ENCODE data around the gene LINS1. TPM values are rescaled to one million over a fixed set of nuclear protein-coding genes. Genes with fewer than 3 reads are reported as not detected.

The LINS1 gene, protein sequence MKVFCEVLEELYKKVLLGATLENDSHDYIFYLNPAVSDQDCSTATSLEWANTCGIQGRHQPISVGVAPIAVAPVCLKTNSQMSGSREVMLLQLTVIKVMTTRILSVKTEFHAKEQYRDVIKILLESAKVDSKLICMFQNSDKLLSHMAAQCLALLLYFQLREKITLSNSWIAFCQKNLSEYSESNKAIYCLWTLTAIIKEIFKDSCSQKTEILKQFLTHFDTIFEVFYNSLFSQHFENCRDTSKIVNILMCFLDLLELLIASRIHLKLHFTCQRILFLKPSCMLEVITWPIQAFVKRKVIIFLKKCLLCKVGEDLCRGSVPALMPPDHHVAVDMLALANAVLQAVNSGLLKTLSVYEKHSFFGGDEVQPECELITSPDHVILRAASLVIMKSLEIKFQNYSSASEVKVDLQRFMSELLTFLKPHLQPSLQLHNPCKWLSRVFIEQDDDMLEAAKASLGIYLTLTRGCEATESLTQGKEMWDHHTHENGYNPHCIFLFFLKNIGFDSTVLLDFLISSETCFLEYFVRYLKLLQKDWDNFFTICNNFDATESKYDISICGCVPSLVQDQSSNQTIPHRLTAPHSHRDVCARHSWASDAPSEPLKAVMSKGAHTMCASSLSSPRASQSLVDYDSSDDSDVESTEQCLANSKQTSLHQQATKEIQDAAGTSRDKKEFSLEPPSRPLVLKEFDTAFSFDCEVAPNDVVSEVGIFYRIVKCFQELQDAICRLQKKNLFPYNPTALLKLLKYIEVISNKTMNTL
- total RNA-seq (2013; cell fraction: nucleolus; rRNA removed), result 82.3 and 88.7 TPM in 2 replicates
- total RNA-seq (2014; rRNA removed) (19.9 and 21.8 TPM in 2 replicates), total RNA-seq (2014; rRNA removed; fragmentation: Illumina TruSeq; extraction: Trizol) (18.2 and 19.9 TPM in 2 replicates), total RNA-seq (2021) (13.5 and 14.7 TPM in 2 replicates), polyA plus RNA-seq (2011; rRNA removed) (33.1 and 39.4 TPM in 2 replicates), polyA plus RNA-seq (2014; fragmentation: Illumina TruSeq; extraction: Trizol) (23.6 and 29.7 TPM in 2 replicates), polyA plus RNA-seq (2014; fragmentation: Nextera tagmentation; extraction: Ambion mirVana) (10 to 100 TPM; 15.1 to 28.4 TPM), polyA plus RNA-seq (2014; rRNA removed) (16.1 and 18.0 TPM in 2 replicates), polyA plus RNA-seq (2016; fragmentation: Nextera tagmentation; extraction: Ambion mirVana) (10 to 100 TPM; 20.6 to 22.6 TPM), polyA minus RNA-seq (2011; rRNA and poly(A)+ RNA removed) (17.8 and 18.9 TPM in 2 replicates), Bru-seq, nascent RNA (percentile 80 among the genes with signal in this experiment), BruChase-seq, experiment 1, labeled RNA remaining after a 6-hour chase (percentile 64 among the genes with signal in this experiment), BruChase-seq, experiment 2, labeled RNA remaining after a 2-hour chase (percentile 76 among the genes with signal in this experiment)
- polyA plus RNA-seq (2011; ENCODE audit: low read depth), result 13.3 TPM
- 12.0 and 12.4 TPM in 2 replicates for polyA plus RNA-seq (2011; cell fraction: cytosol; rRNA removed)
- polyA plus RNA-seq (2011; cell fraction: nucleus; rRNA removed), result 45.1 and 62.8 TPM in 2 replicates
- polyA plus RNA-seq (2012), result 11.7 and 15.1 TPM in 2 replicates
- polyA minus RNA-seq (2011; cell fraction: cytosol; rRNA and poly(A)+ RNA removed), result 8.9 and 9.5 TPM in 2 replicates
- 22.5 and 30.5 TPM in 2 replicates for polyA minus RNA-seq (2011; cell fraction: nucleus; rRNA and poly(A)+ RNA removed)
- long read RNA-seq, experiment 1, partial matches to known transcripts, result 1 of 9 reads
- long read RNA-seq, experiment 1, other reads (novel, unspliced or antisense), result 6 of 9 reads
- long read RNA-seq, experiment 2, full-length matches to known transcripts, result 37 of 93 reads
- long read RNA-seq, experiment 2, partial matches to known transcripts, result 11 of 93 reads
- long read RNA-seq, experiment 2, other reads (novel, unspliced or antisense), result 45 of 93 reads

DNA sequence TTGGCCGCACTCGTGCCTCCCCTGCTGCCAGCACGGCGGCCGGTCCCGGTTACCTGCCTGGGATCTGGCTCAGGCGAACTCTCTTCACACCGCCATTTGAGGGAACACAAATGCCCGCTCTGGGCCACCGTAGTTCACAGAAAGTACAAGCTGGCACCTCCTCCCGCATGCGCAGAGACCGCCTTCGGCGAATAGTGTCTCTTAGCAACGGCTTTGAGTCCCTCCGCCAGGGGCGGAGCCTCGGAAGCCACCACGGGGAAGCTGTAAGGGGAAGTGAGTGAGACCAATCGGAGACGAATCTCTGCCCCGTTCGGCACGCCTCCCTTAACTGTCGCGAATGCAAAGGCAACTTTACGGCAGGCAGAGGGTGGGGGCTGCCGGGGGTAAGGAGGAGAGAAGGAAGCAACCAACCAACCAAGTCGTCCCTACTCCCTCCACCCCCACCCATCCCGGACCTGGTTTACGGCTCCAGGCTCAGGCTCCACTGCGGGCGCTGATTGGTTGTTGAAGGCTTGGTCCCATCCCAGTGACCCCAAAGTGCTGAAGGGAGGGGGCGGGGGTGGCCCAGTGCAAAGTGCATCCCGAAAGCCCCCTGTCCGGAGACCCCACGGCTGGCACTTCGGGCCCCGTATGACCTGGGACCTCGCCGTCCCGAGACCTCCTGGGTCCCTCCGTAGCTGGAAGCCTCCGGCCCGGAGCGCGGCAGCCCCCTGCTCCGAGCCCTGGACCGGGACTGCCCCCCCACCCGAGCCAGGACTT lies at the start of gene LINS1, which contains the start of gene ASB7:
Gene LINS1 (minus strand): TSS at position 121 of the 759 bp plus-strand sequence. CDS start 21,342 bp downstream, outside the sequence.
Gene ASB7 (plus strand): TSS at position 526 of the 759 bp plus-strand sequence. CDS start 9,628 bp downstream, outside the sequence.
- ChIA-PET POLR2A (no interaction called here), CTCF (interaction anchor here (0.9 to 1.1 kb wide), 4 partner anchors 10 to 406 kb away, joined by 3 to 4 read pairs (median 4); no protein-coding TSS in a partner anchor), RAD21 (ENCODE audit: unreplicated experiment) (interaction anchor here (1.5 kb wide), 2 partner anchors 25 to 316 kb away, joined by 5 read pairs; partner anchors contain the start of gene LRRK1), SMC1A (ENCODE audit: uncharacterized antibody, unreplicated experiment) (interaction anchor here (1.4 to 1.6 kb wide), 2 partner anchors 11 to 405 kb away, joined by 3 to 6 read pairs; no protein-coding TSS in a partner anchor)
- H3K79me2 ChIP-seq (ENCODE audit: control insufficient read depth, insufficient read depth, low read length), result peaks cover 72% of the 10 kb centered on the region
- H3K27me3 ChIP-seq (replicated peaks in 1 of 2; ENCODE audit: control insufficient read depth in 2 of 2, insufficient read depth in 2 of 2, low read length in 1 of 2), result no peaks in the 10 kb centered on the region
- no peaks in the 10 kb centered on the region for H3K9me3 ChIP-seq (replicated peaks; ENCODE audit: control insufficient read depth, insufficient read depth, low read length)
- FAIRE-seq, result peak; percentile 100
- peak within 1 kb of the TSS; percentile 83 for H3K27ac ChIP-seq (ENCODE audit: control insufficient read depth, insufficient read depth)
- peaks cover 15% of the 10 kb centered on the region for H3K4me1 ChIP-seq (ENCODE audit: control insufficient read depth, insufficient read depth, low read length)
- H3K4me3 ChIP-seq, result peak within 1 kb of the TSS; percentile 99
- 1% methylated on average over 50 of the region's 51 CpGs for WGBS (ENCODE audit: insufficient coverage, insufficient replicate concordance, low lambda C conversion rate, missing lambda C conversion rate)
- peak within 1 kb of the TSS; percentile 93 for H2AFZ ChIP-seq (ENCODE audit: control insufficient read depth, low read depth, low read length)
- in situ Hi-C loops (cut with MboI), result loop anchor here (25.0 kb wide), 1 partner anchor 1340 kb away; the partner anchor contains the start of gene LRRC28
- H4K20me1 ChIP-seq (ENCODE audit: control insufficient read depth, insufficient read depth), result no peaks in the 10 kb centered on the region
- H3K36me3 ChIP-seq (ENCODE audit: control insufficient read depth in 2 of 2, insufficient read depth in 2 of 2, low read length in 1 of 2), result 0 out of 4 replicates have a peak, but pooled peaks cover 0 to under 1% of the 10 kb centered on the region in 2 experiments
- no TSS peak for BruUV-seq (replicated peaks)
- intact Hi-C loops (cut with micrococcal nuclease; ENCODE audit: unreplicated experiment), result loop anchor here (2.0 to 5.0 kb wide), 2 partner anchors 693 to 1050 kb away; partner anchors contain the start of genes SNRPA1 and TM2D3
- DNase-seq (ENCODE audit: low read depth, low spot score), result peak; percentile 100
- peak; percentile 94 for ATAC-seq
- H3K4me2 ChIP-seq (ENCODE audit: control insufficient read depth, insufficient read depth), result peak within 1 kb of the TSS; percentile 97
- H3K9ac ChIP-seq (ENCODE audit: control insufficient read depth, insufficient read depth, low read length), result peak within 1 kb of the TSS; percentile 91
- TF ChIP-seq MEF2A (IDR thresholded peaks at IDR 0.05; ENCODE audit: insufficient read depth, low read depth, low read length) (0 out of 2 replicates have a peak, but pooled peaks have one; percentile 22), ZNF217 (IDR thresholded peaks at IDR 0.05) (no peak), IKZF1 (conservative IDR thresholded peaks at IDR 0.05) (peak; percentile 60), TARDBP (IDR thresholded peaks at IDR 0.05; ENCODE audit: borderline replicate concordance) (no peak), CBFB (IDR thresholded peaks at IDR 0.05; ENCODE audit: low read depth) (peak; percentile 53; the same call in 1 of the 2 replicates), LARP7 (IDR thresholded peaks at IDR 0.05) (peak; percentile 71; the same call in 1 of the 2 replicates), GATAD2B (conservative IDR thresholded peaks at IDR 0.05; ENCODE audit: low read depth) (peak; percentile 79), CREM (IDR thresholded peaks at IDR 0.05; ENCODE audit: low read depth) (peak; percentile 34), EGR1 (IDR thresholded peaks at IDR 0.05; ENCODE audit: borderline replicate concordance in 1 of 2, low read depth in 2 of 2, low read length in 2 of 2) (0 out of 3 replicates have a peak, but pooled peaks of 1 of the 2 experiments have one; percentile 51)
- TF ChIP-seq, protein P1, sequence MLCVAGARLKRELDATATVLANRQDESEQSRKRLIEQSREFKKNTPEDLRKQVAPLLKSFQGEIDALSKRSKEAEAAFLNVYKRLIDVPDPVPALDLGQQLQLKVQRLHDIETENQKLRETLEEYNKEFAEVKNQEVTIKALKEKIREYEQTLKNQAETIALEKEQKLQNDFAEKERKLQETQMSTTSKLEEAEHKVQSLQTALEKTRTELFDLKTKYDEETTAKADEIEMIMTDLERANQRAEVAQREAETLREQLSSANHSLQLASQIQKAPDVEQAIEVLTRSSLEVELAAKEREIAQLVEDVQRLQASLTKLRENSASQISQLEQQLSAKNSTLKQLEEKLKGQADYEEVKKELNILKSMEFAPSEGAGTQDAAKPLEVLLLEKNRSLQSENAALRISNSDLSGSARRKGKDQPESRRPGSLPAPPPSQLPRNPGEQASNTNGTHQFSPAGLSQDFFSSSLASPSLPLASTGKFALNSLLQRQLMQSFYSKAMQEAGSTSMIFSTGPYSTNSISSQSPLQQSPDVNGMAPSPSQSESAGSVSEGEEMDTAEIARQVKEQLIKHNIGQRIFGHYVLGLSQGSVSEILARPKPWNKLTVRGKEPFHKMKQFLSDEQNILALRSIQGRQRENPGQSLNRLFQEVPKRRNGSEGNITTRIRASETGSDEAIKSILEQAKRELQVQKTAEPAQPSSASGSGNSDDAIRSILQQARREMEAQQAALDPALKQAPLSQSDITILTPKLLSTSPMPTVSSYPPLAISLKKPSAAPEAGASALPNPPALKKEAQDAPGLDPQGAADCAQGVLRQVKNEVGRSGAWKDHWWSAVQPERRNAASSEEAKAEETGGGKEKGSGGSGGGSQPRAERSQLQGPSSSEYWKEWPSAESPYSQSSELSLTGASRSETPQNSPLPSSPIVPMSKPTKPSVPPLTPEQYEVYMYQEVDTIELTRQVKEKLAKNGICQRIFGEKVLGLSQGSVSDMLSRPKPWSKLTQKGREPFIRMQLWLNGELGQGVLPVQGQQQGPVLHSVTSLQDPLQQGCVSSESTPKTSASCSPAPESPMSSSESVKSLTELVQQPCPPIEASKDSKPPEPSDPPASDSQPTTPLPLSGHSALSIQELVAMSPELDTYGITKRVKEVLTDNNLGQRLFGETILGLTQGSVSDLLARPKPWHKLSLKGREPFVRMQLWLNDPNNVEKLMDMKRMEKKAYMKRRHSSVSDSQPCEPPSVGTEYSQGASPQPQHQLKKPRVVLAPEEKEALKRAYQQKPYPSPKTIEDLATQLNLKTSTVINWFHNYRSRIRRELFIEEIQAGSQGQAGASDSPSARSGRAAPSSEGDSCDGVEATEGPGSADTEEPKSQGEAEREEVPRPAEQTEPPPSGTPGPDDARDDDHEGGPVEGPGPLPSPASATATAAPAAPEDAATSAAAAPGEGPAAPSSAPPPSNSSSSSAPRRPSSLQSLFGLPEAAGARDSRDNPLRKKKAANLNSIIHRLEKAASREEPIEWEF (IDR thresholded peaks at IDR 0.05; ENCODE audit: insufficient replicate concordance, low read depth, low read length), result no peak
